ENCODE results near the gene SERPINB2.

DNA sequence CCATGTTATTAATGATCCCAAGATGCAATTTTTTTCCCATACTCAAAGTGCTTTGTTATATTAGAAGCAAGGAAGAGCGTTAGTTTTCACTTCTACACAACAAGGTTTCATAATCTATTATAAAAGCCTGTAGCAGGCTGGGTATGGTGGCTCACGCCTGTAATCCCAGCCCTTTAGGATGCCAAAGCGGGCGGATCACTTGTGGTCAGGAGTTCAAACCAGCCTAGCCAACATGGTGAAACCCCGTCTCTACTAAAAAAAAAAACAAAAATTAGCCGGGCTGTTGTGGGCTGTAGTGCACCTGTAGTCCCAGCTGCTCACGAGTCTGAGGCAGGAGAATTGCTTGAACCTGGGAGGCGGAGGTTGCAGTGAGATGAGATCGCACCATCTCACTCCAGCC is 19.0 kb upstream of the SERPINB2 start:
- TF ChIP-seq, protein P1, sequence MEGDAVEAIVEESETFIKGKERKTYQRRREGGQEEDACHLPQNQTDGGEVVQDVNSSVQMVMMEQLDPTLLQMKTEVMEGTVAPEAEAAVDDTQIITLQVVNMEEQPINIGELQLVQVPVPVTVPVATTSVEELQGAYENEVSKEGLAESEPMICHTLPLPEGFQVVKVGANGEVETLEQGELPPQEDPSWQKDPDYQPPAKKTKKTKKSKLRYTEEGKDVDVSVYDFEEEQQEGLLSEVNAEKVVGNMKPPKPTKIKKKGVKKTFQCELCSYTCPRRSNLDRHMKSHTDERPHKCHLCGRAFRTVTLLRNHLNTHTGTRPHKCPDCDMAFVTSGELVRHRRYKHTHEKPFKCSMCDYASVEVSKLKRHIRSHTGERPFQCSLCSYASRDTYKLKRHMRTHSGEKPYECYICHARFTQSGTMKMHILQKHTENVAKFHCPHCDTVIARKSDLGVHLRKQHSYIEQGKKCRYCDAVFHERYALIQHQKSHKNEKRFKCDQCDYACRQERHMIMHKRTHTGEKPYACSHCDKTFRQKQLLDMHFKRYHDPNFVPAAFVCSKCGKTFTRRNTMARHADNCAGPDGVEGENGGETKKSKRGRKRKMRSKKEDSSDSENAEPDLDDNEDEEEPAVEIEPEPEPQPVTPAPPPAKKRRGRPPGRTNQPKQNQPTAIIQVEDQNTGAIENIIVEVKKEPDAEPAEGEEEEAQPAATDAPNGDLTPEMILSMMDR (IDR thresholded peaks at IDR 0.05 in 2 of 3, conservative IDR thresholded peaks at IDR 0.05 in 1 of 3; ENCODE audit: borderline replicate concordance in 1 of 3, insufficient read depth in 1 of 3, low read depth in 2 of 3, low read length in 2 of 3) = no peak
- TF ChIP-seq CEBPB (IDR thresholded peaks at IDR 0.05; ENCODE audit: low read depth) (no peak), RAD21 (IDR thresholded peaks at IDR 0.05; ENCODE audit: low read depth) (no peak)
